ENCODE measurements around the gene SERPINA12.

The SERPINA12 gene

GRCh38 chr14:94464290-94464689 is 45.0 kb downstream of the SERPINA12 start:
- TF ChIP-seq CTCF (IDR thresholded peaks at IDR 0.05; ENCODE audit: borderline replicate concordance, insufficient read depth, low read depth, low read length), result no peak
- H3K4me3 ChIP-seq (ENCODE audit: low read depth, low read length), result no peak overlapping the region

GRCh38 chr14:94462763-94463572 is 46.3 kb downstream of the SERPINA12 start:
- no peak for TF ChIP-seq CTCF (IDR thresholded peaks at IDR 0.05; ENCODE audit: borderline replicate concordance, insufficient read depth, low read depth, low read length)
- H3K4me3 ChIP-seq (ENCODE audit: low read depth, low read length), result no peak overlapping the region

GRCh38 chr14:94462219-94462551 is 47.1 kb downstream of the SERPINA12 start:
- no peak for TF ChIP-seq CTCF (IDR thresholded peaks at IDR 0.05; ENCODE audit: borderline replicate concordance, insufficient read depth, low read depth, low read length)
- no peak overlapping the region for H3K4me3 ChIP-seq (ENCODE audit: low read depth, low read length)

GRCh38 chr14:94461526-94462218 is 47.6 kb downstream of the SERPINA12 start:
- no peak overlapping the region for H3K4me3 ChIP-seq (ENCODE audit: low read depth, low read length)
- no peak for TF ChIP-seq CTCF (IDR thresholded peaks at IDR 0.05; ENCODE audit: borderline replicate concordance, insufficient read depth, low read depth, low read length)

GRCh38 chr14:94460631-94461416 is 48.4 kb downstream of the SERPINA12 start:
- no peak for TF ChIP-seq CTCF (IDR thresholded peaks at IDR 0.05; ENCODE audit: borderline replicate concordance, insufficient read depth, low read depth, low read length)
- no peak overlapping the region for H3K4me3 ChIP-seq (ENCODE audit: low read depth, low read length)

GRCh38 chr14:94458558-94459205 is 50.6 kb downstream of the SERPINA12 start:
- H3K4me3 ChIP-seq (ENCODE audit: low read depth, low read length), result no peak overlapping the region
- TF ChIP-seq CTCF (IDR thresholded peaks at IDR 0.05; ENCODE audit: borderline replicate concordance, insufficient read depth, low read depth, low read length), result no peak
